GM12878 (cell line): ENCODE measurements around the gene FBXL14. TPM values are rescaled to one million over a fixed set of nuclear protein-coding genes. Genes with fewer than 3 reads are reported as not detected.
A peak's percentile ranks its signal among the peaks of the same experiment; 100 is the strongest.

Experiments used
- ATAC-seq: fragments of 200-7000 bp; cut with Tn5 transposase; 3 replicates; pipeline ENCODE4 v1.9.1; 2020; ENCODE audit warnings: mild to moderate bottlenecking, moderate library complexity
- BruUV-seq: library from RNA; stranded (reverse); fragments of 400-500 nt; replicated peaks from 2 replicates; lab custom pipeline; 2021; lab: Mats Ljungman, UMichigan
- CTCF ChIA-PET: fragments of 300-600 bp; sonication (Branson Sonifier 250); formaldehyde crosslinking; extraction: SDS; loops from one replicate; lab custom pipeline; 2021; ENCODE audit warnings: inconsistent platforms; lab: Yijun Ruan, JAX
- POLR2A ChIA-PET: fragments of 350-600 bp; formaldehyde crosslinking; extraction: SDS; loops from one replicate; lab custom pipeline; 2021; ENCODE audit warnings: inconsistent platforms; lab: Charles Lee
- RAD21 ChIA-PET: fragments of 300-600 bp; sonication (Branson Sonifier 250); formaldehyde crosslinking; loops from one replicate; lab custom pipeline; 2023; ENCODE audit warnings: antibody characterized with exemption; ENCODE audit not compliant: unreplicated experiment; lab: Charles Lee
- SMC1A ChIA-PET: fragments of 300-600 bp; sonication (Branson Sonifier 250); formaldehyde crosslinking; loops from one replicate; lab custom pipeline; 2023; ENCODE audit not compliant: unreplicated experiment, uncharacterized antibody; lab: Charles Lee
- DNase-seq: peaks from one replicate; pipeline ENCODE4 v3.0.0-alpha.2; 2011; ENCODE audit warnings: low read depth, low spot score
- FAIRE-seq: peaks from 3 replicates; lab custom pipeline; 2011; peaks lifted over from hg19 to GRCh38; lab: Jason Lieb, UNC
- H2AFZ ChIP-seq: 2 replicates; pipeline ENCODE4 v1.6.0; 2011; ENCODE audit warnings: low read depth, low read length, control low read depth; ENCODE audit not compliant: control insufficient read depth
- H3K27ac ChIP-seq: 2 replicates; pipeline ENCODE4 v1.5.1; 2011; ENCODE audit warnings: control low read depth; ENCODE audit not compliant: control insufficient read depth, insufficient read depth
- H3K27me3 ChIP-seq, 2 experiments: replicated peaks in 1 of 2; 2 replicates each; pipeline versions ENCODE4 v1.6.0 to v1.6.1; 2011; ENCODE audit warnings: low read length in 1 of 2; ENCODE audit not compliant: control insufficient read depth in 2 of 2, insufficient read depth in 2 of 2
- H3K36me3 ChIP-seq, 2 experiments: 2 replicates each; pipeline ENCODE4 v1.5.1; 2011; ENCODE audit warnings: low read length in 1 of 2; ENCODE audit not compliant: control insufficient read depth in 2 of 2, insufficient read depth in 2 of 2
- H3K4me1 ChIP-seq: 2 replicates; pipeline ENCODE4 v1.6.1; 2011; ENCODE audit warnings: mild to moderate bottlenecking, low read length, moderate library complexity, mixed read lengths; ENCODE audit not compliant: control insufficient read depth, insufficient read depth
- H3K4me2 ChIP-seq: 2 replicates; pipeline ENCODE4 v1.6.0; 2011; ENCODE audit warnings: control low read depth; ENCODE audit not compliant: control insufficient read depth, insufficient read depth
- H3K4me3 ChIP-seq: fragments of 200-600 bp; sonication (generic); 2 replicates; pipeline ENCODE4 v1.5.1; 2016
- H3K79me2 ChIP-seq: 2 replicates; pipeline ENCODE4 v1.6.0; 2011; ENCODE audit warnings: low read length; ENCODE audit not compliant: control insufficient read depth, insufficient read depth
- H3K9ac ChIP-seq: 2 replicates; pipeline ENCODE4 v1.8.0; 2011; ENCODE audit warnings: low read length, control low read depth, mixed read lengths; ENCODE audit not compliant: control insufficient read depth, insufficient read depth
- H3K9me3 ChIP-seq: replicated peaks from 3 replicates; pipeline ENCODE4 v1.5.1; 2011; ENCODE audit warnings: mild to moderate bottlenecking, low read length; ENCODE audit not compliant: control insufficient read depth, insufficient read depth
- H4K20me1 ChIP-seq: 2 replicates; pipeline ENCODE4 v1.6.0; 2011; ENCODE audit not compliant: control insufficient read depth, insufficient read depth
- MTA2 ChIP-seq: fragments of 450-650 bp; IDR thresholded peaks from 2 replicates; pipeline ENCODE4 v1.6.1; 2016; ENCODE audit warnings: low read depth, mild to moderate bottlenecking, moderate library complexity
- NFXL1 ChIP-seq: fragments of 450-650 bp; IDR thresholded peaks from 2 replicates; pipeline ENCODE4 v1.6.1; 2017; ENCODE audit warnings: antibody characterized with exemption, mild to moderate bottlenecking, borderline replicate concordance
- NR2F1 ChIP-seq: fragments of 450-650 bp; conservative IDR thresholded peaks from 2 replicates; pipeline ENCODE4 v1.6.1; 2017; ENCODE audit warnings: mild to moderate bottlenecking
- PML ChIP-seq: IDR thresholded peaks from 2 replicates; pipeline ENCODE4 v1.6.1; 2012; ENCODE audit warnings: low read length, inconsistent platforms
- TCF3 ChIP-seq: IDR thresholded peaks from 2 replicates; pipeline ENCODE4 v1.6.1; 2012; ENCODE audit warnings: low read depth, mild to moderate bottlenecking, low read length, borderline replicate concordance; ENCODE audit not compliant: insufficient read depth
- ZNF217 ChIP-seq: fragments of 450-650 bp; IDR thresholded peaks from 2 replicates; pipeline ENCODE4 v1.6.1; 2017; ENCODE audit warnings: antibody characterized with exemption, mild to moderate bottlenecking
- WGBS: methylation state at CpG from one replicate; pipeline ENCODE4 v1.1.6; 2016; ENCODE audit warnings: low lambda C conversion rate; ENCODE audit not compliant: insufficient replicate concordance, insufficient coverage; ENCODE audit errors: missing lambda C conversion rate; 5-methylcytosine and 5-hydroxymethylcytosine counted together
- in situ Hi-C: fragments of 300-500 bp; cut with MboI; formaldehyde crosslinking; loops from 9 replicates; pipeline ENCODE4 v1.14.3; 2018; ENCODE audit warnings: mixed read lengths
- intact Hi-C: fragments of 100-400 bp; cut with micrococcal nuclease; formaldehyde crosslinking; loops from one replicate; pipeline ENCODE4 v1.14.2; 2022; ENCODE audit not compliant: unreplicated experiment
- polyA plus RNA-seq, 11 experiments: library from polyadenylated mRNA; depleted of rRNA in 4 of 11; unstranded in 6 of 11; stranded (reverse) in 5 of 11; fragments of >200 nt; fragmentation: Nextera tagmentation in 4 of 11; fragmentation: Illumina TruSeq in 1 of 11; extraction: Ambion mirVana in 4 of 11; extraction: Trizol in 1 of 11; gene quantifications; 1 replicate in 1 of 11; 2 replicates in 10 of 11; pipeline versions ENCODE4 v1.2.1 to v1.2.3, GENCODE V29; 2011 to 2016; ENCODE audit warnings: inconsistent platforms in 2 of 11, missing spikeins in 2 of 11, low read depth in 1 of 11
- total RNA-seq, 4 experiments: library from RNA; depleted of rRNA in 3 of 4; stranded (reverse); fragments of >200 nt in 3 of 4; fragmentation: Illumina TruSeq in 1 of 4; extraction: Trizol in 1 of 4; gene quantifications; 2 replicates each; pipeline versions ENCODE4 v1.2.1 to v1.2.3, GENCODE V29; 2013 to 2021
- TF ChIP-seq, protein P1 (sequence below): fragments of 150-350 bp; IDR thresholded peaks from 2 replicates; pipeline ENCODE4 v1.6.1; 2016; ENCODE audit warnings: low read depth, low read length
- TF ChIP-seq, protein P2 (sequence below): fragments of 450-650 bp; IDR thresholded peaks from 2 replicates; pipeline ENCODE4 v1.6.1; 2017; ENCODE audit warnings: borderline replicate concordance
- TF ChIP-seq, protein P3 (sequence below): IDR thresholded peaks from 2 replicates; pipeline ENCODE4 v1.6.1; 2011; ENCODE audit warnings: borderline replicate concordance, low read depth, mild to moderate bottlenecking, moderate library complexity, low read length; ENCODE audit not compliant: insufficient read depth, poor library complexity, severe bottlenecking

Gene FBXL14
- total and polyA plus RNA-seq, 10 of the 15 experiments (the other 5 are each of a cell fraction or from before 2014, with no cell fraction given) = 0.44 to 19.0 (median 2.9) TPM

DNA sequence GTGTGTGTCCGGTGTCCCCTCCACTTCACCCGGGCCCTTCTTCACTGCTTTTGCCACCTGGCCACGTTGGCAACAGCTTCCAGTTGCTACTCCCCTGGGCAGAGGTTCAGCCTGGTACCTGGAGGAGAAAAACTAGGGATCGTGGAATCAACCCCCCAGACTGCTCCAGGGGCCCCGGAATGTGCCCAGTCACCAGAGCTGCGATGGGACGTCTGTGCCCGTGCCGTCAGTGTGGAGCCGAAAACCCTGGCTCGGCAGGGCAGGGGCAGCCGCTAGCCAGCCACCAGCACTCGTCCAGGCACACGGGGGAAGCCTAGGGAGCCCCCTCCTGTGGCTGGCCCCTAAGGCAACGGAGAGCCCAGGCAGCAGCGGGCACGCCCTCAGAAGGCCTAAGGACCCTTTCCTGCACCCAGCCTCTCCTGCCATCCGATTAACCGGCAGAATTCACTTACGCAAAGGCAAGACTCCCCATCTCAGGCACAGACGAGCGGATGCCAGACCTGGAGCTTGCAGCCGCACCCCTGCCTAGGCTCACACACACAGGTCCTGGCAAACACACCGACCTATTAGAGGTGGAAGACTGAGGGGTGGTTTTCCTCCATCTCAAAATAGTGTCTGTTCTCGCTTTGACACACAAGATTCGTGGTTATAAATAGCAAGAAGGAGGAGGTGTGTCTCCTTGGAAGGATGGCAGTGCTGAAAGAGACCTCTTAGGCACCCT lies 62.6 kb downstream of the FBXL14 start (continued):
- TF ChIP-seq, protein P1, sequence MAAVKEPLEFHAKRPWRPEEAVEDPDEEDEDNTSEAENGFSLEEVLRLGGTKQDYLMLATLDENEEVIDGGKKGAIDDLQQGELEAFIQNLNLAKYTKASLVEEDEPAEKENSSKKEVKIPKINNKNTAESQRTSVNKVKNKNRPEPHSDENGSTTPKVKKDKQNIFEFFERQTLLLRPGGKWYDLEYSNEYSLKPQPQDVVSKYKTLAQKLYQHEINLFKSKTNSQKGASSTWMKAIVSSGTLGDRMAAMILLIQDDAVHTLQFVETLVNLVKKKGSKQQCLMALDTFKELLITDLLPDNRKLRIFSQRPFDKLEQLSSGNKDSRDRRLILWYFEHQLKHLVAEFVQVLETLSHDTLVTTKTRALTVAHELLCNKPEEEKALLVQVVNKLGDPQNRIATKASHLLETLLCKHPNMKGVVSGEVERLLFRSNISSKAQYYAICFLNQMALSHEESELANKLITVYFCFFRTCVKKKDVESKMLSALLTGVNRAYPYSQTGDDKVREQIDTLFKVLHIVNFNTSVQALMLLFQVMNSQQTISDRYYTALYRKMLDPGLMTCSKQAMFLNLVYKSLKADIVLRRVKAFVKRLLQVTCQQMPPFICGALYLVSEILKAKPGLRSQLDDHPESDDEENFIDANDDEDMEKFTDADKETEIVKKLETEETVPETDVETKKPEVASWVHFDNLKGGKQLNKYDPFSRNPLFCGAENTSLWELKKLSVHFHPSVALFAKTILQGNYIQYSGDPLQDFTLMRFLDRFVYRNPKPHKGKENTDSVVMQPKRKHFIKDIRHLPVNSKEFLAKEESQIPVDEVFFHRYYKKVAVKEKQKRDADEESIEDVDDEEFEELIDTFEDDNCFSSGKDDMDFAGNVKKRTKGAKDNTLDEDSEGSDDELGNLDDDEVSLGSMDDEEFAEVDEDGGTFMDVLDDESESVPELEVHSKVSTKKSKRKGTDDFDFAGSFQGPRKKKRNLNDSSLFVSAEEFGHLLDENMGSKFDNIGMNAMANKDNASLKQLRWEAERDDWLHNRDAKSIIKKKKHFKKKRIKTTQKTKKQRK = no peak
- no peak for TF ChIP-seq ZNF217
- TF ChIP-seq, all 136 proteins: peak for 10

DNA sequence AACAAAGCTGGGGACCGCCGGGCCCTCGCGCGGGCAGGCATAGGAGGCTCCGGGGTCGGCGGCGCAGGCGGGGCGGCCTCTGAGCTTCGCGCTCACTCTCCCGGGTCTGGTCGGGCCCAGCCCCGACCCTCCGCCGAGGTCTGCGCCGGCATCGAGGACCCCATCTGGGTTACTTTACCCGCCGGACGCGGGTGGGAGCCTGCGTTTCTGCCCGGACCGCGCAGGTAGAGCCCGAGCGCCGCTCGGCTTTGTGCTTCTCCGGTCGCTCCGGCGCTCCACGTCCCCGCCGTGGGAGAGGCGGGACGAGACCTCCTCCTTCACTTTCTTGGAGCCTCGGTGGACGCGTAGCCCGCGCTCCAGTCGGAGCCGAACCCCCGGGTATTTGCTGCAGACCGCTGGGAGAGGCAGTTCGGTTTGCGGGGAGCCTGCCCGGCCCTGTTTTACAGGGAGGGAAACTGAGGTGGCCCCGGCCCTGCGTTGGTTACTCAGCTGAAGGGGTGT lies 63.2 kb downstream of the FBXL14 start:
- WGBS = under 1% methylated on average over 53 of the region's 56 CpGs
- Histone ChIP-seq H2AFZ (peak overlapping the region; percentile 31; the same call in 1 of the 2 replicates), H4K20me1 (no peaks in the 10 kb centered on the region), H3K4me3 (peak overlapping the region; percentile 66), H3K27ac (peak overlapping the region; percentile 37), H3K27me3 (peaks cover 0 to 5% of the 10 kb centered on the region in 2 experiments; a peak in 1 of 4 replicates), H3K4me2 (peak overlapping the region; percentile 100), H3K79me2 (peaks cover 37% of the 10 kb centered on the region), H3K4me1 (peaks cover 37% of the 10 kb centered on the region), H3K9ac (peak overlapping the region; percentile 66), H3K36me3 (no peaks in the 10 kb centered on the region), H3K9me3 (no peaks in the 10 kb centered on the region)
- RAD21 ChIA-PET = interaction anchor here (1.7 to 6.3 kb wide), 3 partner anchors 51 to 412 kb away, joined by 6 to 55 read pairs (median 33); no protein-coding TSS in a partner anchor
- no peak for DNase-seq
- SMC1A ChIA-PET = interaction anchor here (0.7 to 5.6 kb wide), 5 partner anchors 14 to 414 kb away, joined by 3 to 56 read pairs (median 14); no protein-coding TSS in a partner anchor
- POLR2A ChIA-PET = interaction anchor here (4.7 kb wide), 1 partner anchor 23 kb away, joined by 43 read pairs; no protein-coding TSS in a partner anchor
- TF ChIP-seq NR2F1 = no peak
- no peak for TF ChIP-seq NFXL1
- TF ChIP-seq, protein P2, sequence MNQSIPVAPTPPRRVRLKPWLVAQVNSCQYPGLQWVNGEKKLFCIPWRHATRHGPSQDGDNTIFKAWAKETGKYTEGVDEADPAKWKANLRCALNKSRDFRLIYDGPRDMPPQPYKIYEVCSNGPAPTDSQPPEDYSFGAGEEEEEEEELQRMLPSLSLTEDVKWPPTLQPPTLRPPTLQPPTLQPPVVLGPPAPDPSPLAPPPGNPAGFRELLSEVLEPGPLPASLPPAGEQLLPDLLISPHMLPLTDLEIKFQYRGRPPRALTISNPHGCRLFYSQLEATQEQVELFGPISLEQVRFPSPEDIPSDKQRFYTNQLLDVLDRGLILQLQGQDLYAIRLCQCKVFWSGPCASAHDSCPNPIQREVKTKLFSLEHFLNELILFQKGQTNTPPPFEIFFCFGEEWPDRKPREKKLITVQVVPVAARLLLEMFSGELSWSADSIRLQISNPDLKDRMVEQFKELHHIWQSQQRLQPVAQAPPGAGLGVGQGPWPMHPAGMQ = no peak
- TF ChIP-seq PML = no peak
- TF ChIP-seq TCF3 = no peak
- TF ChIP-seq, protein P3, sequence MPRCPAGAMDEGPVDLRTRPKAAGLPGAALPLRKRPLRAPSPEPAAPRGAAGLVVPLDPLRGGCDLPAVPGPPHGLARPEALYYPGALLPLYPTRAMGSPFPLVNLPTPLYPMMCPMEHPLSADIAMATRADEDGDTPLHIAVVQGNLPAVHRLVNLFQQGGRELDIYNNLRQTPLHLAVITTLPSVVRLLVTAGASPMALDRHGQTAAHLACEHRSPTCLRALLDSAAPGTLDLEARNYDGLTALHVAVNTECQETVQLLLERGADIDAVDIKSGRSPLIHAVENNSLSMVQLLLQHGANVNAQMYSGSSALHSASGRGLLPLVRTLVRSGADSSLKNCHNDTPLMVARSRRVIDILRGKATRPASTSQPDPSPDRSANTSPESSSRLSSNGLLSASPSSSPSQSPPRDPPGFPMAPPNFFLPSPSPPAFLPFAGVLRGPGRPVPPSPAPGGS = no peak
- TF ChIP-seq MTA2 = no peak
- FAIRE-seq = no peak
- CTCF ChIA-PET = interaction anchor here (0.7 to 5.4 kb wide), 6 partner anchors 10 to 413 kb away, joined by 3 to 55 read pairs (median 6); no protein-coding TSS in a partner anchor
- in situ Hi-C loops = no loop called here
- intact Hi-C loops = loop anchor here (5.0 kb wide), 2 partner anchors 109 to 414 kb away; no protein-coding TSS in a partner anchor
- no peak for ATAC-seq
- BruUV-seq = no TSS peak
